Neural progenitor cell (in vitro differentiated cells): ENCODE results near the gene BTN2A1. TPM values are rescaled to one million over a fixed set of nuclear protein-coding genes. Genes with fewer than 3 reads are reported as not detected.
A peak's percentile ranks its signal among the peaks of the same experiment; 100 is the strongest.

ENCODE experiments used
- DNase-seq: peaks from one replicate; pipeline ENCODE4 v3.0.0-alpha.2; 2016; ENCODE audit warnings: low spot score
- H2AFZ ChIP-seq: fragments of 200-600 bp; sonication (generic); replicated peaks from 2 replicates; pipeline ENCODE4 v1.6.1; 2016; ENCODE audit warnings: antibody characterized with exemption
- H3F3A ChIP-seq: fragments of 200-600 bp; sonication (generic); 2 replicates; pipeline ENCODE4 v1.6.1; 2016; ENCODE audit warnings: antibody characterized with exemption, low read depth
- H3K27ac ChIP-seq: fragments of 200-600 bp; sonication (generic); 2 replicates; pipeline ENCODE4 v1.5.1; 2016; ENCODE audit warnings: mild to moderate bottlenecking
- H3K27me3 ChIP-seq: fragments of 200-600 bp; sonication (generic); 2 replicates; pipeline ENCODE4 v1.6.1; 2016; ENCODE audit warnings: mild to moderate bottlenecking, moderate library complexity
- H3K36me3 ChIP-seq: fragments of 200-600 bp; sonication (generic); 2 replicates; pipeline ENCODE4 v1.5.1; 2016
- H3K4me1 ChIP-seq: fragments of 200-600 bp; sonication (generic); 2 replicates; pipeline ENCODE4 v1.6.1; 2016; ENCODE audit warnings: mixed run types
- H3K4me2 ChIP-seq: fragments of 200-600 bp; sonication (generic); 2 replicates; pipeline ENCODE4 v1.6.1; 2016
- H3K4me3 ChIP-seq: fragments of 200-600 bp; sonication (generic); 2 replicates; pipeline ENCODE4 v1.5.1; 2016
- H3K79me2 ChIP-seq: fragments of 200-600 bp; sonication (generic); 2 replicates; pipeline ENCODE4 v1.6.1; 2016; ENCODE audit warnings: low read depth
- H3K9ac ChIP-seq: fragments of 200-600 bp; sonication (generic); 2 replicates; pipeline ENCODE4 v1.6.1; 2016
- H3K9me3 ChIP-seq: fragments of 200-600 bp; sonication (generic); 2 replicates; pipeline ENCODE4 v1.5.1; 2016; ENCODE audit warnings: low read depth
- H4K20me1 ChIP-seq: fragments of 200-600 bp; sonication (generic); 2 replicates; pipeline ENCODE4 v1.6.1; 2016; ENCODE audit warnings: low read depth
- H3K27ac Mint-ChIP-seq: 3 replicates; pipeline ENCODE4 v1.8.0; 2021; ENCODE audit warnings: mixed read lengths
- H3K27me3 Mint-ChIP-seq: 2 replicates; pipeline ENCODE4 v1.8.0; 2022; ENCODE audit warnings: low read depth, mild to moderate bottlenecking, inconsistent platforms, moderate library complexity, mixed read lengths; ENCODE audit not compliant: insufficient read depth
- H3K36me3 Mint-ChIP-seq: 3 replicates; pipeline ENCODE4 v1.8.0; 2021; ENCODE audit warnings: mixed read lengths
- H3K4me1 Mint-ChIP-seq: 3 replicates; pipeline ENCODE4 v1.8.0; 2021; ENCODE audit warnings: mixed read lengths
- H3K4me3 Mint-ChIP-seq: 3 replicates; pipeline ENCODE4 v1.8.0; 2021; ENCODE audit warnings: mild to moderate bottlenecking, moderate library complexity, mixed read lengths
- H3K9me3 Mint-ChIP-seq: 3 replicates; pipeline ENCODE4 v1.8.0; 2020; ENCODE audit warnings: mixed read lengths
- EZH2 ChIP-seq: fragments of 200-600 bp; sonication (generic); IDR thresholded peaks from 2 replicates; pipeline ENCODE4 v1.6.1; 2017; ENCODE audit warnings: antibody characterized with exemption, mild to moderate bottlenecking, moderate library complexity
- EZH2phosphoT487 ChIP-seq: fragments of 200-600 bp; sonication (generic); IDR thresholded peaks from 2 replicates; pipeline ENCODE4 v1.6.1; 2017; ENCODE audit warnings: antibody characterized with exemption
- total RNA-seq: library from RNA; depleted of rRNA; stranded (reverse); fragments of >200 nt; gene quantifications from 2 replicates; pipeline ENCODE4 v1.2.3, GENCODE V29; 2015; ENCODE audit warnings: low replicate concordance
- TF ChIP-seq, protein P1 (sequence below): fragments of 200-600 bp; sonication (generic); IDR thresholded peaks from 2 replicates; pipeline ENCODE4 v1.5.1; 2017; ENCODE audit warnings: antibody characterized with exemption, mild to moderate bottlenecking

BTN2A1 gene
- total RNA-seq, 1 donor from 2014 or later = 11.6 TPM

DNA sequence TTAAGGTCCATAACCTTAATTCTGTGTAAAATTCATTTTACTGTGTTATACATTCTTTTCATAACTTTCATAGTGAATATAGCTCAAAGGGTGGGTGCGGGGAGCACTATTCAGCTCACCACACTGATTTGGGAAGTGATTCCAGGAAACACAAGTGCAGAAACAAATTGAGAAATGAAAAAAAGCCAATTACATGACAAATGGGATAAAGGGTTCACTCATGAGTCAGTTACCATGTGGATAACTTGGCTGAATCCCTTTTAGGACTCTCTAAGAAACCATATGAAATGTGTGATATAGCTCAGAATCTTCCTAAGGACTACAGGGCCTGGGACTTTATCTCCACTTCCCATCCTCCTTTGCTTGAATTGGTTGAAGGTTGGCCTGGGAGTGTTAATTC, 3.1 kb upstream of the BTN2A1 start:
- no peaks in the 10 kb centered on the region for H3K36me3 ChIP-seq
- no peak overlapping the region for H3K9ac ChIP-seq
- no peak overlapping the region for H2AFZ ChIP-seq
- no peaks in the 10 kb centered on the region for H3K9me3 ChIP-seq
- H3K9me3 Mint-ChIP-seq = no peaks in the 10 kb centered on the region
- no peak overlapping the region for H3K27ac ChIP-seq
- DNase-seq = no peak
- H3K4me1 ChIP-seq = peaks cover 7% of the 10 kb centered on the region
- H3K27ac Mint-ChIP-seq = no peak overlapping the region
- no peak overlapping the region for H3K4me3 Mint-ChIP-seq
- no peak overlapping the region for H3K4me3 ChIP-seq
- H3K27me3 Mint-ChIP-seq = no peaks in the 10 kb centered on the region
- peaks cover 20% of the 10 kb centered on the region for H3K4me1 Mint-ChIP-seq
- H3K27me3 ChIP-seq = no peaks in the 10 kb centered on the region
- no peak for TF ChIP-seq EZH2phosphoT487
- no peak for TF ChIP-seq EZH2
- TF ChIP-seq, protein P1, sequence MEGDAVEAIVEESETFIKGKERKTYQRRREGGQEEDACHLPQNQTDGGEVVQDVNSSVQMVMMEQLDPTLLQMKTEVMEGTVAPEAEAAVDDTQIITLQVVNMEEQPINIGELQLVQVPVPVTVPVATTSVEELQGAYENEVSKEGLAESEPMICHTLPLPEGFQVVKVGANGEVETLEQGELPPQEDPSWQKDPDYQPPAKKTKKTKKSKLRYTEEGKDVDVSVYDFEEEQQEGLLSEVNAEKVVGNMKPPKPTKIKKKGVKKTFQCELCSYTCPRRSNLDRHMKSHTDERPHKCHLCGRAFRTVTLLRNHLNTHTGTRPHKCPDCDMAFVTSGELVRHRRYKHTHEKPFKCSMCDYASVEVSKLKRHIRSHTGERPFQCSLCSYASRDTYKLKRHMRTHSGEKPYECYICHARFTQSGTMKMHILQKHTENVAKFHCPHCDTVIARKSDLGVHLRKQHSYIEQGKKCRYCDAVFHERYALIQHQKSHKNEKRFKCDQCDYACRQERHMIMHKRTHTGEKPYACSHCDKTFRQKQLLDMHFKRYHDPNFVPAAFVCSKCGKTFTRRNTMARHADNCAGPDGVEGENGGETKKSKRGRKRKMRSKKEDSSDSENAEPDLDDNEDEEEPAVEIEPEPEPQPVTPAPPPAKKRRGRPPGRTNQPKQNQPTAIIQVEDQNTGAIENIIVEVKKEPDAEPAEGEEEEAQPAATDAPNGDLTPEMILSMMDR = no peak
- H4K20me1 ChIP-seq = no peaks in the 10 kb centered on the region
- no peak overlapping the region for H3K4me2 ChIP-seq
- H3K36me3 Mint-ChIP-seq = peaks cover 4% of the 10 kb centered on the region
- H3F3A ChIP-seq = no peaks in the 10 kb centered on the region
- H3K79me2 ChIP-seq = peaks cover 17% of the 10 kb centered on the region

DNA sequence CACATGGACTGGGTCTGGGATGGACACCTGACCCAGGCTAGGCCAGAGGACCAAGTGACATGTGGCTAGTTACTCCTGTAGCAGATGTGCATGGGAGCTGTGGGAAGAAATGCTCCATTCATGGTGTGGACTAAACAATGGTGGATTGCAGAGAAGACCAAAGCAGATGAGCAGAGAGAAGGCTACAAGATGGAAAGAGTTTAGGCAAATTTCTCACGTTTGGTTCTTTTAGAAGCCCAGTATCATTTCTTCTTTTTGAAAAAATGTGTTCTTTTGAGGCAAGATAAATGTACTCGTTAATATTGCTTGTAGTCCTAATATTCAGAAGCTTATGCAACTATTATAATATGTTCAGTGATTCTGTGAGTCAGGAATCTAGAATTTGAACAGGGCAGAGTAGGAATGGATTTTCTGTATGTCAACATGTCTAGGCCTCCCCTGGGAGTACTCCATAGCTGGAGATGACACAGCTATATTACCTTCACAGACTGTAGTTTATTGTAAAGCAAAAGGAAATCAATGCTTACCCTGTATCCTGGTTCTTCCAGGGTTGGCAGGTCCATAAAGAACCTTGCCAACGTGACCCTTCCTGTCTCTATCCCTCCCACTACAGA, 2.3 kb upstream of the BTN2A1 start:
- no peak overlapping the region for H3K4me2 ChIP-seq
- Mint-ChIP-seq H3K36me3 (peaks cover 9% of the 10 kb centered on the region), H3K9me3 (no peaks in the 10 kb centered on the region), H3K4me3 (no peak overlapping the region), H3K4me1 (peaks cover 24% of the 10 kb centered on the region), H3K27ac (no peak overlapping the region), H3K27me3 (no peaks in the 10 kb centered on the region)
- H2AFZ ChIP-seq = no peak overlapping the region
- H3F3A ChIP-seq = no peaks in the 10 kb centered on the region
- H3K4me1 ChIP-seq = peaks cover 7% of the 10 kb centered on the region
- H3K9me3 ChIP-seq = no peaks in the 10 kb centered on the region
- peaks cover 23% of the 10 kb centered on the region for H3K79me2 ChIP-seq
- no peak overlapping the region for H3K4me3 ChIP-seq
- no peak overlapping the region for H3K9ac ChIP-seq
- H3K36me3 ChIP-seq = no peaks in the 10 kb centered on the region
- H4K20me1 ChIP-seq = no peaks in the 10 kb centered on the region
- TF ChIP-seq, protein P1 = no peak
- TF ChIP-seq EZH2phosphoT487 = no peak
- no peak for TF ChIP-seq EZH2
- no peak for DNase-seq
- H3K27me3 ChIP-seq = no peaks in the 10 kb centered on the region
- H3K27ac ChIP-seq = no peak overlapping the region

DNA sequence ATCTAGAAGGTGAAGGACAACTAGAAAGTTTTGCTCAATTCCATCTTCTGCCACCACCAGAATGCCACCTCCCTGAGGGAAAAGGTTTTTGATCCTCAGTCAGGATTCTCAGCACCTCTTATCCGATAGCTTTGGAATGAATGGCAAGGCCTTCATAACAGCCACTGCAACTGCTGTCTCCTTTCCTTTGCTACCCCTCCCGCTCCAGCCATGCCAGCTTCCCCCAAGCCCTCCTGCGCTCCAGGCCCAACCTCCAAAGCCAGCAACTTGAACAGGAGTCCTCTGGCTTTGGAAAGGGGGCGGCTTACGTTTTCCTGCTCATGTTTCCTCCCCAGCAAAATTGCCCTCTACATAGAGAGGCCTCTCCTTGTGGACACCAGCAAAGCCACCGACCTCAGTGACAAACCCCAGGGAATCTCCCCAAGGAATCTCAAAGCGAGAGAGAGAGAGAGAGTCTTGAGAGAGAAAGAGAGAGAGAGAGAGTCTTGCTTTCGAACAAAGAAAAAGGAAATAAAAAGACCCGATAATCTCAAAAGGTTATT, 420 bp upstream of the BTN2A1 start:
- DNase-seq = no peak
- peak overlapping the region; percentile 96 for H3K4me2 ChIP-seq
- no peaks in the 10 kb centered on the region for H3F3A ChIP-seq
- peaks cover 2% of the 10 kb centered on the region for H4K20me1 ChIP-seq
- peak overlapping the region; percentile 89 for H2AFZ ChIP-seq
- no peaks in the 10 kb centered on the region for H3K36me3 ChIP-seq
- peaks cover 30% of the 10 kb centered on the region for H3K4me1 Mint-ChIP-seq
- H3K27ac Mint-ChIP-seq = peak overlapping the region; percentile 98
- TF ChIP-seq, protein P1 = no peak
- TF ChIP-seq EZH2 = no peak
- TF ChIP-seq EZH2phosphoT487 = no peak
- peaks cover 16% of the 10 kb centered on the region for H3K36me3 Mint-ChIP-seq
- H3K9ac ChIP-seq = no peak overlapping the region
- no peaks in the 10 kb centered on the region for H3K9me3 Mint-ChIP-seq
- peaks cover 34% of the 10 kb centered on the region for H3K79me2 ChIP-seq
- no peaks in the 10 kb centered on the region for H3K27me3 ChIP-seq
- H3K27ac ChIP-seq = no peak overlapping the region
- peaks cover 3% of the 10 kb centered on the region for H3K27me3 Mint-ChIP-seq
- H3K9me3 ChIP-seq = no peaks in the 10 kb centered on the region
- H3K4me3 ChIP-seq = peak overlapping the region; percentile 92
- H3K4me3 Mint-ChIP-seq = peak overlapping the region; percentile 99
- H3K4me1 ChIP-seq = peaks cover 7% of the 10 kb centered on the region
